CD4-positive, alpha-beta T cell (primary cell): Measurements from ENCODE around the gene FOXP4. TPM values are rescaled to one million over a fixed set of nuclear protein-coding genes. Genes with fewer than 3 reads are reported as not detected.

Experiments used
- ATAC-seq: fragments of 200-7000 bp; cut with Tn5 transposase; one replicate; pipeline ENCODE4 v1.10.0; 2022; ENCODE audit warnings: mild to moderate bottlenecking; ENCODE audit not compliant: poor library complexity
- CTCF ChIA-PET: fragments of 350-600 bp; sonication (Branson Sonifier 250); formaldehyde crosslinking; loops from one replicate; lab custom pipeline; 2021; ENCODE audit warnings: antibody characterized with exemption, inconsistent platforms; lab: Charles Lee
- POLR2A ChIA-PET: fragments of 350-600 bp; sonication (Branson Sonifier 250); formaldehyde crosslinking; loops from one replicate; lab custom pipeline; 2021; ENCODE audit warnings: antibody characterized with exemption, inconsistent platforms; lab: Charles Lee
- DNase-seq, 14 experiments: peaks; one replicate each; pipeline ENCODE4 v3.0.0-alpha.2; 2013 to 2020; ENCODE audit warnings: mixed read lengths in 2 of 14
- H3K27ac ChIP-seq, 2 donors: one replicate each; pipeline versions ENCODE4 v1.5.1 to v1.7.0; 2013; ENCODE audit warnings: low read length in 2 of 2, low read depth in 1 of 2, mild to moderate bottlenecking in 1 of 2
- H3K27me3 ChIP-seq, 2 experiments: 1 replicate in 1 of 2; 2 replicates in 1 of 2; pipeline versions ENCODE4 v1.6.1 to v1.7.0; 2013; ENCODE audit warnings: low read length in 2 of 2, control low read depth in 1 of 2, mild to moderate bottlenecking in 1 of 2, moderate library complexity in 1 of 2; ENCODE audit not compliant: insufficient read depth in 2 of 2, control insufficient read depth in 1 of 2
- H3K36me3 ChIP-seq: one replicate; pipeline ENCODE4 v1.6.1; 2013; ENCODE audit warnings: low read length, control low read depth; ENCODE audit not compliant: insufficient read depth
- H3K4me1 ChIP-seq: one replicate; pipeline ENCODE4 v1.6.1; 2013; ENCODE audit warnings: low read length, control low read depth; ENCODE audit not compliant: insufficient read depth
- H3K4me3 ChIP-seq: one replicate; pipeline ENCODE4 v1.5.1; 2013; ENCODE audit warnings: mild to moderate bottlenecking, low read length, moderate library complexity
- H3K9me3 ChIP-seq, 2 experiments: 1 replicate in 1 of 2; 2 replicates in 1 of 2; pipeline versions ENCODE4 v1.6.1 to v1.7.0; 2013; ENCODE audit warnings: low read length in 2 of 2, mild to moderate bottlenecking in 2 of 2, control low read depth in 1 of 2, moderate library complexity in 1 of 2; ENCODE audit not compliant: control insufficient read depth in 1 of 2, insufficient read depth in 1 of 2
- H3K27ac Mint-ChIP-seq: one replicate; pipeline ENCODE4 v1.8.0; 2020; ENCODE audit warnings: mixed read lengths
- H3K27me3 Mint-ChIP-seq: one replicate; pipeline ENCODE4 v1.8.0; 2021; ENCODE audit warnings: mixed read lengths
- H3K36me3 Mint-ChIP-seq: one replicate; pipeline ENCODE4 v1.8.0; 2021; ENCODE audit warnings: low read depth, mixed read lengths
- H3K4me1 Mint-ChIP-seq: one replicate; pipeline ENCODE4 v1.8.0; 2021; ENCODE audit warnings: low read depth, mixed read lengths
- H3K4me3 Mint-ChIP-seq: one replicate; pipeline ENCODE4 v1.8.0; 2020; ENCODE audit warnings: mild to moderate bottlenecking, mixed read lengths
- H3K9me3 Mint-ChIP-seq: one replicate; pipeline ENCODE4 v1.8.0; 2020; ENCODE audit warnings: mixed read lengths
- CTCF ChIP-seq: fragments of 200-600 bp; IDR thresholded peaks from one replicate; pipeline ENCODE4 v1.8.0; 2022; ENCODE audit warnings: antibody characterized with exemption, mild to moderate bottlenecking
- intact Hi-C, 2 experiments: fragments of 100-400 bp; cut with DNase I in 1 of 2; cut with micrococcal nuclease in 1 of 2; formaldehyde crosslinking; loops; one replicate each; pipeline versions ENCODE4 v1.15.1 to v1.9.0; 2023 to 2025; cut with DNase I, micrococcal nuclease
- total RNA-seq, 174 experiments: library from RNA in 2 of 174; stranded (reverse) in 2 of 174; gene quantifications; one replicate each; pipeline ENCODE4 v1.2.3 and lab custom pipeline; 2021 to 2026

The FOXP4 gene
- total RNA-seq, 2 experiments from 2014 or later = 3.7 to 3.9 TPM

GRCh38 chr6:41607736-41608135 is 61.6 kb downstream of the FOXP4 start:
- Histone ChIP-seq H3K27me3 (peaks cover 0 to 3% of the 10 kb centered on the region in 2 experiments), H3K4me1 (peaks cover 7% of the 10 kb centered on the region), H3K4me3 (no peak overlapping the region), H3K9me3 (no peaks in the 10 kb centered on the region), H3K27ac (no peak overlapping the region), H3K36me3 (no peaks in the 10 kb centered on the region)
- Mint-ChIP-seq H3K4me3 (no peak overlapping the region), H3K9me3 (peaks cover 3% of the 10 kb centered on the region), H3K36me3 (no peaks in the 10 kb centered on the region), H3K27ac (no peak overlapping the region), H3K27me3 (peaks cover 3% of the 10 kb centered on the region), H3K4me1 (no peaks in the 10 kb centered on the region)
- intact Hi-C loops = no loop called here
- no peak for DNase-seq
- no peak for TF ChIP-seq CTCF
- POLR2A ChIA-PET = no interaction called here
- CTCF ChIA-PET = interaction anchor here (1.1 kb wide), 1 partner anchor 184 kb away, joined by 3 read pairs; no protein-coding TSS in a partner anchor
- ATAC-seq = no peak

- DNase-seq (no peak), ATAC-seq (no peak)
- CTCF ChIA-PET = no interaction called here
- Histone ChIP-seq H3K4me1 (no peaks in the 10 kb centered on the region), H3K36me3 (no peaks in the 10 kb centered on the region), H3K4me3 (no peak overlapping the region), H3K27ac (no peak overlapping the region), H3K27me3 (peaks cover 0 to 3% of the 10 kb centered on the region in 2 experiments), H3K9me3 (no peaks in the 10 kb centered on the region)
- POLR2A ChIA-PET = no interaction called here
- Mint-ChIP-seq H3K36me3 (no peaks in the 10 kb centered on the region), H3K9me3 (peaks cover 3% of the 10 kb centered on the region), H3K4me1 (no peaks in the 10 kb centered on the region), H3K27ac (no peak overlapping the region), H3K4me3 (no peak overlapping the region), H3K27me3 (peaks cover 3% of the 10 kb centered on the region)
- TF ChIP-seq CTCF = no peak
- intact Hi-C loops = no loop called here
These were observed 62.4 kb downstream of the FOXP4 start for GRCh38 chr6:41608443-41609151.

- H3K4me3 Mint-ChIP-seq = no peak overlapping the region
- intact Hi-C loops = no loop called here
- no peak for ATAC-seq
These were observed 68.5 kb downstream of the FOXP4 start for GRCh38 chr6:41614715-41615114.

More at GRCh38 chr6:41614715-41615114, 68.5 kb downstream of the FOXP4 start:
- ChIA-PET CTCF (no interaction called here), POLR2A (no interaction called here)
- no peak overlapping the region for H3K4me3 ChIP-seq
- no peak overlapping the region for H3K27ac ChIP-seq
- no peak for TF ChIP-seq CTCF
- no peaks in the 10 kb centered on the region for H3K9me3 ChIP-seq
- no peaks in the 10 kb centered on the region for H3K4me1 Mint-ChIP-seq
- H3K36me3 Mint-ChIP-seq = no peaks in the 10 kb centered on the region
- H3K9me3 Mint-ChIP-seq = peaks cover 3% of the 10 kb centered on the region
- no peaks in the 10 kb centered on the region for H3K4me1 ChIP-seq
- no peak for DNase-seq
- H3K36me3 ChIP-seq = no peaks in the 10 kb centered on the region
- H3K27ac Mint-ChIP-seq = no peak overlapping the region
- H3K27me3 Mint-ChIP-seq = peaks cover 10% of the 10 kb centered on the region
- H3K27me3 ChIP-seq = peaks cover 0 to 4% of the 10 kb centered on the region in 2 experiments
